ENCODE measurements around the gene CACNG4.
"Not testable (repeated sequence)": the region's sequence is repeated elsewhere in the genome, so short reads cannot be mapped to it uniquely, and the experiment has no call there.

The CACNG4 gene

GRCh38 chr17:67026341-67026740 is 61.8 kb downstream of the CACNG4 start:
- Histone ChIP-seq H3K27me3 (ENCODE audit: insufficient read depth, low read length) (no peaks in the 10 kb centered on the region), H3K4me3 (ENCODE audit: low read length) (no peak overlapping the region), H3K4me1 (ENCODE audit: insufficient read depth, low read length) (no peaks in the 10 kb centered on the region)

GRCh38 chr17:67027031-67027628 is 62.6 kb downstream of the CACNG4 start:
- Histone ChIP-seq H3K9me3 (ENCODE audit: insufficient read depth, low read depth, low read length) (no peaks in the 10 kb centered on the region), H3K4me1 (ENCODE audit: insufficient read depth, low read length) (no peaks in the 10 kb centered on the region), H3K36me3 (ENCODE audit: insufficient read depth, low read depth, low read length) (no peaks in the 10 kb centered on the region), H3K9ac (ENCODE audit: low read depth, low read length) (no peak overlapping the region), H3K4me3 (ENCODE audit: low read length) (no peak overlapping the region), H3K27me3 (ENCODE audit: insufficient read depth, low read length) (no peaks in the 10 kb centered on the region), H3K27ac (ENCODE audit: low read length) (no peak overlapping the region)

More at GRCh38 chr17:67026341-67026740, 61.8 kb downstream of the CACNG4 start:
- H3K36me3 ChIP-seq (ENCODE audit: insufficient read depth, low read depth, low read length): no peaks in the 10 kb centered on the region
- H3K9ac ChIP-seq (ENCODE audit: low read depth, low read length): no peak overlapping the region
- no peaks in the 10 kb centered on the region for H3K9me3 ChIP-seq (ENCODE audit: insufficient read depth, low read depth, low read length)
- H3K27ac ChIP-seq (ENCODE audit: low read length): no peak overlapping the region

GRCh38 chr17:67030641-67031040 is 66.1 kb downstream of the CACNG4 start:
- Histone ChIP-seq H3K9me3 (ENCODE audit: insufficient read depth, low read depth, low read length) (no peaks in the 10 kb centered on the region), H3K36me3 (ENCODE audit: insufficient read depth, low read depth, low read length) (no peaks in the 10 kb centered on the region), H3K4me1 (ENCODE audit: insufficient read depth, low read length) (no peaks in the 10 kb centered on the region), H3K27me3 (ENCODE audit: insufficient read depth, low read length) (no peaks in the 10 kb centered on the region), H3K27ac (ENCODE audit: low read length) (no peak overlapping the region), H3K4me3 (ENCODE audit: low read length) (no peak overlapping the region), H3K9ac (ENCODE audit: low read depth, low read length) (no peak overlapping the region)

- no peak overlapping the region for H3K27ac ChIP-seq (ENCODE audit: low read length)
- H3K4me1 ChIP-seq (ENCODE audit: insufficient read depth, low read length): no peaks in the 10 kb centered on the region
- H3K4me3 ChIP-seq (ENCODE audit: low read length): no peak overlapping the region
- no peaks in the 10 kb centered on the region for H3K36me3 ChIP-seq (ENCODE audit: insufficient read depth, low read depth, low read length)
- no peak overlapping the region for H3K9ac ChIP-seq (ENCODE audit: low read depth, low read length)
- H3K27me3 ChIP-seq (ENCODE audit: insufficient read depth, low read length): no peaks in the 10 kb centered on the region
- H3K9me3 ChIP-seq (ENCODE audit: insufficient read depth, low read depth, low read length): no peaks in the 10 kb centered on the region
Observed at GRCh38 chr17:67032382-67032781, 67.9 kb downstream of the CACNG4 start.

- Histone ChIP-seq H3K4me3 (ENCODE audit: low read length) (no peak overlapping the region), H3K9ac (ENCODE audit: low read depth, low read length) (no peak overlapping the region), H3K4me1 (ENCODE audit: insufficient read depth, low read length) (no peaks in the 10 kb centered on the region), H3K27ac (ENCODE audit: low read length) (no peak overlapping the region), H3K9me3 (ENCODE audit: insufficient read depth, low read depth, low read length) (no peaks in the 10 kb centered on the region), H3K36me3 (ENCODE audit: insufficient read depth, low read depth, low read length) (no peaks in the 10 kb centered on the region), H3K27me3 (ENCODE audit: insufficient read depth, low read length) (no peaks in the 10 kb centered on the region)
Observed at GRCh38 chr17:67032985-67033384, 68.5 kb downstream of the CACNG4 start.

GRCh38 chr17:67033613-67034012 is 69.1 kb downstream of the CACNG4 start:
- Histone ChIP-seq H3K9ac (ENCODE audit: low read depth, low read length) (no peak overlapping the region), H3K4me1 (ENCODE audit: insufficient read depth, low read length) (no peaks in the 10 kb centered on the region), H3K9me3 (ENCODE audit: insufficient read depth, low read depth, low read length) (no peaks in the 10 kb centered on the region), H3K27ac (ENCODE audit: low read length) (no peak overlapping the region), H3K4me3 (ENCODE audit: low read length) (no peak overlapping the region), H3K36me3 (ENCODE audit: insufficient read depth, low read depth, low read length) (no peaks in the 10 kb centered on the region), H3K27me3 (ENCODE audit: insufficient read depth, low read length) (no peaks in the 10 kb centered on the region)

- Histone ChIP-seq H3K36me3 (ENCODE audit: insufficient read depth, low read depth, low read length) (no peaks in the 10 kb centered on the region), H3K9me3 (ENCODE audit: insufficient read depth, low read depth, low read length) (no peaks in the 10 kb centered on the region), H3K27ac (ENCODE audit: low read length) (no peak overlapping the region), H3K9ac (ENCODE audit: low read depth, low read length) (no peak overlapping the region), H3K4me3 (ENCODE audit: low read length) (no peak overlapping the region), H3K4me1 (ENCODE audit: insufficient read depth, low read length) (0 out of 2 replicates have a peak, but pooled peaks cover 3% of the 10 kb centered on the region), H3K27me3 (ENCODE audit: insufficient read depth, low read length) (no peaks in the 10 kb centered on the region)
Observed at GRCh38 chr17:67035131-67036083, 70.9 kb downstream of the CACNG4 start.

GRCh38 chr17:67038861-67039365 is 74.4 kb downstream of the CACNG4 start:
- H3K4me1 ChIP-seq (ENCODE audit: insufficient read depth, low read length): 0 out of 2 replicates have a peak, but pooled peaks cover 3% of the 10 kb centered on the region
- H3K4me3 ChIP-seq (ENCODE audit: low read length): no peak overlapping the region
- H3K27me3 ChIP-seq (ENCODE audit: insufficient read depth, low read length): no peaks in the 10 kb centered on the region
- H3K36me3 ChIP-seq (ENCODE audit: insufficient read depth, low read depth, low read length): no peaks in the 10 kb centered on the region
- H3K9ac ChIP-seq (ENCODE audit: low read depth, low read length): no peak overlapping the region
- no peak overlapping the region for H3K27ac ChIP-seq (ENCODE audit: low read length)
- no peaks in the 10 kb centered on the region for H3K9me3 ChIP-seq (ENCODE audit: insufficient read depth, low read depth, low read length)

GRCh38 chr17:67040652-67041051 is 76.1 kb downstream of the CACNG4 start:
- Histone ChIP-seq H3K9ac (ENCODE audit: low read depth, low read length) (no peak overlapping the region), H3K4me1 (ENCODE audit: insufficient read depth, low read length) (0 out of 2 replicates have a peak, but pooled peaks cover 3% of the 10 kb centered on the region), H3K4me3 (ENCODE audit: low read length) (no peak overlapping the region), H3K27ac (ENCODE audit: low read length) (no peak overlapping the region), H3K9me3 (ENCODE audit: insufficient read depth, low read depth, low read length) (no peaks in the 10 kb centered on the region), H3K36me3 (ENCODE audit: insufficient read depth, low read depth, low read length) (no peaks in the 10 kb centered on the region), H3K27me3 (ENCODE audit: insufficient read depth, low read length) (no peaks in the 10 kb centered on the region)

- H3K9me3 ChIP-seq (ENCODE audit: insufficient read depth, low read depth, low read length); H3K36me3 ChIP-seq (ENCODE audit: insufficient read depth, low read depth, low read length); H3K4me1 ChIP-seq (ENCODE audit: insufficient read depth, low read length); H3K4me3 ChIP-seq (ENCODE audit: low read length); H3K27ac ChIP-seq (ENCODE audit: low read length); H3K27me3 ChIP-seq (ENCODE audit: insufficient read depth, low read length); H3K9ac ChIP-seq (ENCODE audit: low read depth, low read length): not testable (repeated sequence)
Observed at GRCh38 chr17:67041119-67041518, 76.6 kb downstream of the CACNG4 start.

GRCh38 chr17:67041531-67041930 is 77.0 kb downstream of the CACNG4 start:
- H3K36me3 ChIP-seq (ENCODE audit: insufficient read depth, low read depth, low read length): no peaks in the 10 kb centered on the region
- H3K4me3 ChIP-seq (ENCODE audit: low read length): no peak overlapping the region
- H3K9me3 ChIP-seq (ENCODE audit: insufficient read depth, low read depth, low read length): no peaks in the 10 kb centered on the region
- H3K9ac ChIP-seq (ENCODE audit: low read depth, low read length): no peak overlapping the region
- H3K27me3 ChIP-seq (ENCODE audit: insufficient read depth, low read length): no peaks in the 10 kb centered on the region
- 0 out of 2 replicates have a peak, but pooled peaks cover 3% of the 10 kb centered on the region for H3K4me1 ChIP-seq (ENCODE audit: insufficient read depth, low read length)
- no peak overlapping the region for H3K27ac ChIP-seq (ENCODE audit: low read length)
